HG03432 (cell line): Measurements from ENCODE around the gene SUPT20HL2.
"Not testable (repeated sequence)": the region's sequence is repeated elsewhere in the genome, so short reads cannot be mapped to it uniquely, and the experiment has no call there.

ENCODE experiments used
- ATAC-seq: cut with Tn5 transposase; IDR thresholded peaks from one replicate; pipeline ENCODE4 v1.9.1; 2021; ENCODE audit warnings: mild to moderate bottlenecking, moderate library complexity; ENCODE audit not compliant: unreplicated experiment

SUPT20HL2 gene

DNA sequence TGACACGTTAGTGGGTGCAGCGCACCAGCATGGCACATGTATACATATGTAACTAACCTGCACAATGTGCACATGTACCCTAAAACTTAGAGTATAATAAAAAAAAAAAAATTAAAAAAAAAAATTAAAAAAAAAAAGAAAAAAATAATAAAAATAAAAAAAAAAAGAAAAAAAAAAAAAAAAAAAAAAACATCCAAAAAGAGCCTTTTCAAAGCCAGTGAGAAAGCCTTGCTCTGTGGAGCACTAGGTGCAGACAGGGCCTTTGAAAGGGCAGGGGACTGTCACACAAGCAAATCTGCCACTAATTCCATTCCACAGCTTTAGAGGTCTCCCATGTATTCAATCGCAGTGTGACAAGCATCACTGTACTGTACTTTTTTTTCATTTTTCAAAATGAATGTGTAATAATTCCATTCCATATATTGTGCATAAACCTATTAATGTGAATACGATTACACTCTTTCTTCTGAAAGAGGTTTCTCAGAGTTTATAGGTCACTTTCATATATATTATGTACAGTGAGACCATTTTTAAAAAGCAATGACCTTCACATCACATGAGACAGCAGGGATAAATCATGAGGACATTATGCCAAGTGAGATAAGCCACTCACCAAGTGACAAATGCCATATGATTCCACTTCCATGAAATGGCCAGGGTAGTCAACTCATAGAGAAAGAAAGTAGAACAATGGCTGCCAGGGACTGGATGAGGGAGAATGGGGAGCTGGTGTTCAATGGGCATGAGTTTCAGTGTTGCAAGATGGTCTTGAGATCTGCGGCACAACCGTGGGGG lies 4.1 kb downstream of the SUPT20HL2 start:
- not testable (repeated sequence) for ATAC-seq

DNA sequence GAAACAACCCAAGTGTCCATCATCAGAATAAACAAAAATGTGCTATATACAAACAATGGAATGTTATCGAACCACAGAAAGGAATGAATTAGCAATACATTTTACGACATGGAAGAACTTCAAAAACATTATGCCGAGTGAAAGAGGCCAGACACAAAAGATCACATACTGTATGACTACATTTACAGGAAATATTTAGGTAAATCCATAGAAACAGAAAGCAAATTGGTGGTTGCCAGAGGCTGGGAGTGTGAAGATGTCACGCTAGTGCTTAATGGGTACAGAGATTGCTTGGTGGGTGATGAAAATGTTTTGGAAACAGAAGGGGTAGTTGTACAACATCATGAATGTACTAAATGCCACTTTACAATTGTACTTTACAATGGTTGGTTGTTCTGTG lies 5.1 kb downstream of the SUPT20HL2 start:
- ATAC-seq: not testable (repeated sequence)

DNA sequence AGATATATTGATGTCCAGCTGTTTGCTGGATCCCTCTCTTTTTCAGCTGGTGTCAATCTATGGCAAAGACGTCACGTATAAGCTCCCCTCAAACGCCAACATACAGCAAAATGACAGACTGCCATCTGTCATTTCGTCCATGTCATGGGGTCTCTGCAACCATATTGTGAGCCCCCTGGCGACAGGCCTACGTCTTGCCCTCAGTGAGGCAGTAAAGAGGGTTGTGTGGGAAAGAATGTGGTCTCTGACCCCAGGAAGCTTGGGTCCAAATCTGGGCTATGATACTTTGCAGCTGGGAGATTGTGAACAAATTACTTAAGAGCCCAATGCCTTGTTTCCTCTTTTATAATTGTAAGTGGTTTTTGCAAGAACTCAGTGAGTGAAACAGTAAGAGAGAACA lies 7.4 kb downstream of the SUPT20HL2 start:
- ATAC-seq: no peak

DNA sequence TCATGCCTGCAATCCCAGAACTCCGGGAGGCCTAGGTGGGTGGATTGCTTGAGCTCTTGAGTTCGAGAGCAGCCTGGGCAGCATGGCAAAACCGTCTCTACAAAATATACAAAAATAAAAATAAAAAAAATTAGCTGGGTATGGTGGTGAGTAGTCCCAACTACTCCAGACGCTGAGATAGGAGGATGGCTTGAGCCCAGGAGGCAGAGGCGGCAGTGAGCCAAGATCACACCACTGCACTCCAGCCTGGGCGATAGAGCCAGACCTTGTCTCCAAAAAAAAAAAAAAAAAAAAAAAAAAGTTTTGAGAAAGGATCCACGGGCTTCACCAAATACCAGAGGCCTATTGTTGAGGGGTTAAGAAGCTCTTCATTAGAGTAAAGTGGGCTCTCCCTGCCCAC lies 8.0 kb downstream of the SUPT20HL2 start:
- no peak for ATAC-seq

DNA sequence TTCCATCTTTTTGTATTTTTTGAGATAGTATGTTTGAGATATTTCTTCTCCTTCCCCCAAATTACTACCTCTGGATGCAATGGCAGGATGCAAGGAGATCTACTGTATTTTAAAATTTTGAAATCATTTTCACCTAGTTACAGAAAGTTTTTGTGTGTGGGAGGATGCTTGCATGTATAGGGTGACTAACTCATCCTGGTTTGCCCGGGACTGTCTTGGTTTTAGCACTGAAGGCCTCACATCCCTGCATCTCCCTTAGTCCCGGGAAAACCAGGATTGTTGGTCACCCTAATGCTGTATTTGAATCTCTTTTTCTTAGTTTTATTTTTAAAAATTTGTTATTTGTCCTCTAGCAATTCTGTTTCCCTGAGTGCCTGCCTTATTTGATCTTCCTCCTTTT lies 12.1 kb downstream of the SUPT20HL2 start:
- no peak for ATAC-seq

DNA sequence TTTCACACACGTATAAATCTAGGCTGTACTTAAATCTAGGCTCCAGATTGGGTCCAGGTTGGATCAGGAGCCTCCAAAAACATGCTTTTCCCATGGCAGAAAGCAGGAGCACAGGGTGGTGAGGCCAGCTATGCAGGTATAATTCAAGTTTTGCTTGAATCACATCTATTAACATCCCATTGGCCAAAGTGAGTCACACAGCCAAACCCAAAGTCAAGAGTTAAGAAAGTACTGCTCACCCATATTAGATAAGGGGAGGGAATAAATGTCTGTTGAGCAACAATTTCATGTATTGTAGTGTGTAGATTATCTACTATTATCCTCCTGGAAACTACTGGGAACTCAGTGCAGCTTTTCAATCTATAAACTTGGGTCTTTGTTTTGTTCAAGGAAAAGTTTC lies 12.8 kb downstream of the SUPT20HL2 start:
- ATAC-seq: no peak

DNA sequence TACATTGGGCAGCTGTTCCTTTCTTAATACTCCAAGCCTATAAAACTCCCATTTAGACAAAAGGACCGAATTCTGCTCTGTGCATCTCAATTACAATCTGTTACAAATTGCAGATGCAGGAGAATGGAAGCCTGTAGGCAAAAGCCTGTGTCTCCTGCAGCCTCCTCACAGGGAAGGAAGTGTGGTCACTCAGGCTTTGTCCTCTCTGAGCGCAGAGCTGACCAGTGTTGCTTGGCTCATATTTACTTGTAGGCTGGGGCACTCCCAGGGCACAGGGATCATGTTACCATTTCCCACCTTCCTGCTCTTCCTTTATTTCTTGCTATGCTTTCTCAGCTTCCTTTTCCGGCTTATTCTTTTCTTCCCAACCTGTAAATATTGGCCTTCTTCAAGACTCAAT lies 15.7 kb downstream of the SUPT20HL2 start:
- no peak for ATAC-seq

DNA sequence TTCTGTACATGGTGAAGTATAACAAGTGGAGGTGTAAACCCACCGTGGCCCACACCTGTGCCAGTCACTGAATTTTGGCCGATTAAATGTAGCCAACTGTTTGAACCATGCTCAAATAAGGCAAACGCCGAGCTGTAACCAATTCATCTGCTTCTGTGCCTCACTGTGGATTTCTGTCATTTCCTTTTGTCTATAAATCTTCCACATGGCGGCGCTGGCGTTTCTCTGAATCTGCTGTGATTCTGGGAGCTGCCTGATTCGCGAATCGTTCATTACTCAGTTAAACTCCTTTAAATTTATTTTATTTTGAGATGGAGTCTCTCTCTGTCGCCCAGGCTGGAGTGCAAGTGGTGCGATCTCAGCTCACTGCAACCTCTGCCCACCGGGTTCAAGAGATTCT lies 19.2 kb downstream of the SUPT20HL2 start:
- ATAC-seq: no peak

DNA sequence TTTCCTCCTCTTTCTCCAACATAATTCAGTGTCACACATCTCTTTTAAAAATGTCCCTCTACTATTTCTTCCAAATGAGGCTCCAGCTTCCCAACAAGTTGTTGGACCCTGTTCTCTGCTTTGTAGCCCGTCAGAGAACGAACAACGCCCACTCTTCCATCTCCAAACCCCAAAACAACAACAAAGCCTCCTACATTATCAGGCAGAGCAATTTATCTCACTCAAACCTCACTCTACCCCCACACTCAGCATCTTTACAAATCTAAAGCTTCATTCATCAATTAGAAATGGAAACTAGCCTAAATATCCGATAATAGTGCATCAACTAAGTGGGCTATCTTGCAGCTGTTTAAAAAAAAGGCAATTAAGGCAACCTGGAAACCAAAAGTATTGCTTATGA lies 20.5 kb downstream of the SUPT20HL2 start:
- no peak for ATAC-seq

DNA sequence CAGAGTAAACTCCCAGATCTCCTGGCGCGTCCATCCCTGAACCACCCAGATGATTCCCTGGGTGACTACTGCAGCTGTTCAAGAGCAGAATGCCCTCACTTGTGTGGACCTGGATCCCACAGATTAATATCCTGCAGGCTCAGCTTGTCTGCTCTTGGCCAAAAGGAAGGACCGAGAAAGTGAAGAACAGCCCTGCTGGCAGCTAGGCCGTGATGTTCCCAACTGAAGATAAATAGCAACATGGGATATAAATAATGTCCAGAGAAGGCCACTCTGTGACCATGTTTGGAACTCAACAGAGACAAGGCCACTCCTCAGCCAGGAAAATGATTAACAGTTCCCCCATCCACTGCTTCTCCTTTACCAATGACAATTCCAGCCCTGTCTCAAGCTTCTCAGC lies 21.5 kb downstream of the SUPT20HL2 start:
- ATAC-seq: no peak

DNA sequence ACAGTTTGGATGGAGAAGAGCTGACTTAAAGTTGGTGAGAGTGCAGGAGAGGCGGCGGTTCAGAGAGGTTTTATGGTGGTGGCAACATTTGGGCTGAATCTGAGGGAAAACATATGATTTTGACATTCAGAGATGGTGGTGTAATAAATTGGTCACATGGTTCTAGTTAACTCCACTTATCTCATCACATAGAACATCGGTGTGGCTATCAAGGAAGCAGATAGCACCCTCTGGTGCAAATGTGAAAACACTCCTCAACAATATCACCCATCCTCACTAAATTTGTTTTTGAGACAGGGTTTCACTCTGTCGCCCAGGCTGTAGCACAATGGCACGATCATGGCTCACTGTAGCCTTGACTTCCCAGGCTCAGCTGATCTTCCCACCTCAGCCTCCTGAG lies 28.8 kb downstream of the SUPT20HL2 start:
- ATAC-seq: no peak

DNA sequence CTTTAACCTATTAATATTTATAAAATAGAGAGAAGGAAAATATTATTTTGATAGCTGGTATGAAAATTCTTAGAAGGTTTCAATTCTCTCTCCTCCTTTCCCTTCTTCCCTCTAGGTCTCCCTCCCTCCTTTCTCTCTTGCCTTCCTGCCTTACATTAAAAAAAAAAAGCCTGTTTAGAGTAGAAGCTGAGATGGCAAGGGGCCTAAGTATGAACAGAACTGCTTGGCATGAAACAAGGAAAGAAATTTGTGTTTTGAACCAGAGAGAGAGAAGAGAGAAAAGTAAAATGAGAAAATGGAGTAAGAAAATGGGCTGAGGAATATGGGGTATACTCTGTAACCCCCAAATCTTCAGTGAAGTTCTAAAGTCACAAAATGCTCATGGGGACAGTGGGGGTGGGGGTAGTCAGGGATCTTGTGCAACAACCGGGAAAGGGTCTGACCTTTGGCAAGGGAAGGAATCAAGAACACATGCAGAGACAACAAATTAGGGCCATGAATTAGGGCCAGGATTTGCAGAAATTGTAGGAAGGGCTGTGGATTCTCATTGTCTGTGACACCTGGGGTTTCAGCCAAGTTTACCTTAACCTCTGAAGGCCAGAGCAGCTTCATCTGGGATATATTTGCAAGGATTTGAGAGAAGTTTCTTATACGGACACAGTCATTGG lies 30.6 kb downstream of the SUPT20HL2 start:
- no peak for ATAC-seq

DNA sequence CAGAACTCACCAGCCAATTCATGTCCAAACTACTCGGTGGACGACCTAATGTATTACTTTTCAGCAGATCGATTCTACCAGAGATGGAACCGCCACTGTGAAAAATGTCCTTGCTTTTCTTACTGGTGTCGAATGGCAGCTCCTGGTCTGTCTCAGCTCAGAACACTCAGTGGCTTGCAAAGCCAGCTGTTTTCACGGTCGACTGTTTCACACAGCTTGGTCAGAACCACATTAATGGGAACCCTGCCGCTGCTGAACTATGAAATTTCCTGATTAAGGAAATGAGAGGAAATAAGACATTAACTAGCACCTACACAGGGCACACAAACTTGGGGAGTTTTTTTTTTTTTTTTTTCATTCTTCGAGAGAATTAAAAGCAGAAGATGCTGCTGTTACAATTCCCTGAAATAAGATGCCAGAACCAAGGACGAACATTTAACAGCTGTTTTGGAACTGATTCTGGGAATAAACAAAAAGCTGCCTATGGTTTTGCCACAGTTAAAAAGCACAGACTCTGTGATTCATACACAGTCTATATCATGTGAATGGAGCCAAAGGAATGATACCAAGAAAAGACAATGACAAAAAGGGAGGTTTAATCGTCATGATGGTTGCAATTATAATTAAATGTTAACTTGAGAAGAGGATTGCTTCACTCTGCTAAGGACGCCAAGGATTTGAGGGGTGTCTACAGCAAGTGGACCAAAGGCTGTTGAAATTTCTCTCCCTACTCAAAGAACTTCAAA lies 31.3 kb downstream of the SUPT20HL2 start:
- peak; percentile 56 for ATAC-seq

DNA sequence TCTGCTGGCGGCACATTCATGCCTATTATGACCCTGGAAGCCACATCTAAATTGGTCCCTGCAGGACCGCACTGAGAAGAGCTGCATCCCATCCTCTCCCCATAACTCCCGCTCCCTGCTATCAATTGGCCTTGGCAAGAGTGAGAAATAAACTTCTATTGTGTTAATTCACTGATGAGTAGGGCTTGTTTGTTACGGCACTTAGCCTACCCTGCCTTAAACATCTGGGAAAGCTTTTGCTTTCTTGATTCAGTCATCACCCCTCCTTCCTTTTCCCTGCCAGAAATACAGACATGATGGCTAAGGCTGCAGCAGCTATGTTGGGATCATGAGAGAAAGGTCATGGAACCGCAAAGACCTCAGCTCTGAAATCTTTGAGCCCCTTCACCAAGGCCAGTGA lies 36.5 kb downstream of the SUPT20HL2 start:
- ATAC-seq: no peak

DNA sequence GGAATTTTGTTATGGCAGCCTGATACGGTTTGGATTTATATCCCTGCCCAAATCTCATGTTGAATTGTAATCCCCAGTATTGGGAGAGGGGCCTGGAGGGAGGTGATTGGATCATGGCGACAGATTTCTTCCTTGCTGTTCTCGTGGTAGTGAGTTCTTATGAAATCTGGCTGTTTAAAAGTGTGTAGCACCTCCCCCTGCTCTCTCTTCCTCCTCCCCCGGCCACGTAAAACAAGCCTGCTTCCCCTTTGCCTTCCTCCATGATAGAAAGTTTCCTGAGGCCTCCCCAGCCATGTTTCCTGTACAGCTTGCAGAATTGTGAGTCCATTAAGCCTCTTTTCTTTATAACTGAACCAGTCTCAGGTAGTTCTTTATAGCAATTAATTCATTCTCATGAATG lies 37.9 kb downstream of the SUPT20HL2 start:
- no peak for ATAC-seq

DNA sequence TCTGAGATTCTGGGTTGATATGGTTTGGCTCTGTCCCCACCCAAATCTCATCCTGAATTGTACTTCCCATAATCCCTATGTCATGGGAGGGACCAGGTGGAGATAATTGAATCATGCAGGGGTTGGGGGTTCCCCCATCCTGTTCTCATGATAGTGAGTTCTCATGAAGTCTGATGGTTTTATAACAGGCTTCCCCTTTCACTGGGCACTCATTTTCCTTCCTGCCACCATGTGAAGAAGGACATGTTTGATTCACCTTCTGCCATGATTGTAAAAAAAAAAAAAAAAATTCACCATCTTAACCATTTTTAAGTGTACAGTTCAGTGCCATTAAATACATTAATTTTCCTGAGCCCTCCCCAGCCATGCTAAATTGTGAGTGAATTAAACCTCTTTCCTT lies 42.6 kb downstream of the SUPT20HL2 start:
- ATAC-seq: no peak

DNA sequence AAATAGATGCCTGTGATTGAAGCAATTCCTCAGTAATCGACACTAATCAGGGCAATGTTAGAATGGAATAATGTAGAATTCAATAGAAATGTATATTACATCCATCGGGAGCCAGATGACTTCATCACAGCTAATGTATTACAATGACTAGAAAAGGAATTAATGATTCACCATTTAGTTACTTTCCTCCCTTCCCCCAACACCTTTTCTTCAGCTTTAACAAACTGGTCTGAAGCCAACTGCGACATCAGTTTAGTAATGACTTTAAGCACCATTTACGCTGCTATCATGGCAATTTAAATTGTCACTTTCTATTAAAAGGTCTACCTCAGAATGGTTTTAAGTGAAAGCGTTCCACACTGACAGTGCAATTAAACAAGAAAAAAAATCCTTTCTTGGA lies 45.1 kb downstream of the SUPT20HL2 start:
- ATAC-seq: no peak

DNA sequence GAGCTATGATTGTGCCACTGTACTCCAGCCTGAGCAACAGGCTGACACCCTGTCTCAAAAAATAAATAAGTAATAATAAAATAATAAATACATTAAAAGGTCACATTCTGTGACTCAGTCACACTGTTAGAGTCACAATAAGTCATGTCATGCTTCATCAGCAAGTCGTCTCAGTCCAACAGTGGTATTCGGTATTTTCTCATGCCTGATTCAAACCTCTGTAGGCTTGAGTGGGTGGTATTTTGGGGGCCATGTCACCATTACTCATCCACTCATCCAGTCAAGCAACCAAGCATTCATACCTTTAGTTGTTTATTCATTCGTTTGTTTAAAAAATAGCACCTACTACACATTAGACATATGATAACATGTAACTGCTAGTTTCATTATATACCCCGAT lies 46.9 kb downstream of the SUPT20HL2 start:
- ATAC-seq: no peak

DNA sequence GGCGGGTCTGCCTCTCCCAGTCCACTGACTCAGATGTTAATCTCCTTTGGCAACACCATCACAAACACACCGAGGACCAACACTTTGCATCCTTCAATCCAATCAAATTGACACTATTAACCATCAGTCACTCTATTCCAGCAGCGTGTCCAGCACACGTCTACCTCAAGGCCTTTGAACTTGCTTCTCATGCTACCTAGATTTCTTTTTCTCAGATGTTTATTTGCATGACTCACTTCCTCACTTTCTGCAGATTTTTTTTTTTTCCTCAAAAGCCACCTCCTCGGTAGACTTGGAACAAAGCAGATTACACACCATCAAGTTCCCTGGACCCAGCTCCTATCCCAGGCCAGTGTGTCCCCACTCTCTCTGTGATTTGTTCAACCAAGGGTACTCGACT lies 49.5 kb downstream of the SUPT20HL2 start:
- ATAC-seq: no peak

DNA sequence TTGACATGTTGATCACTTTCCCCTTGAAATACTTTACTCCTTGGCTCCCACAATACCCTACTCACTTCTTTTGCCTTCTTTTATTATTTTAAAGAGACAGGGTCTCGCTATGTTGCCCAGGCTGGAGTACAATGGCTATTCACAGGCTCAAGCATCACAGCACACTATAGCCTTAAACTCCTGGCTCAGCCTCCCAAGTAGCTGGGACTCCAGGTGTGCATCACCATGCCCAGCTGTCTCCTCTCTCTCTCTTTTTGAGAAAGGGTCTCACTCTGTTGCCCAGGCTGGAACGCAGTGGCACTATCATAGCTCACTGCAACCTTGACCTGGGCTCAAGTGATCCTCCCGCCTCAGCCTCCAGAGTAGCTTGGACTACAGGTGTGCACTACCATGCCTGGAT lies 51.6 kb downstream of the SUPT20HL2 start:
- ATAC-seq: no peak
